Stomach (tissue), 9 donors: ENCODE results near the gene RC3H2. TPM values are rescaled to one million over a fixed set of nuclear protein-coding genes. Genes with fewer than 3 reads are reported as not detected.
A peak's percentile ranks its signal among the peaks of the same experiment; 100 is the strongest.

Experiments used
- DNase-seq, 2 donors: peaks; one replicate each; pipeline versions ENCODE4 v3.0.0 to v3.0.0-alpha.2; 2013 to 2019
- H3K27ac ChIP-seq, 5 donors: fragments of 200-600 bp in 4 of 5; sonication (generic) in 4 of 5; one replicate each; pipeline ENCODE4 v1.5.1; 2013 to 2019; ENCODE audit warnings: mild to moderate bottlenecking in 1 of 5, moderate library complexity in 1 of 5
- H3K27me3 ChIP-seq, 3 donors: fragments of 200-600 bp; sonication (generic); one replicate each; pipeline ENCODE4 v1.5.1; 2017 to 2019; ENCODE audit warnings: mixed run types in 1 of 3
- H3K36me3 ChIP-seq, 4 donors: fragments of 200-600 bp; sonication (generic); 1 replicate in 3 of 4; 2 replicates in 1 of 4; pipeline ENCODE4 v1.5.1; 2016 to 2019
- H3K4me1 ChIP-seq, 4 donors: fragments of 200-600 bp; sonication (generic); one replicate each; pipeline ENCODE4 v1.5.1; 2016 to 2019
- H3K4me3 ChIP-seq, 4 donors: fragments of 200-600 bp; sonication (generic) in 3 of 4; one replicate each; pipeline ENCODE4 v1.5.1; 2016 to 2019; ENCODE audit warnings: mild to moderate bottlenecking in 1 of 4
- H3K9me3 ChIP-seq, 4 donors: fragments of 200-600 bp; sonication (generic); one replicate each; pipeline ENCODE4 v1.5.1; 2016 to 2019
- EP300 ChIP-seq: sonication (generic); formaldehyde crosslinking; IDR thresholded peaks from one replicate; pipeline ENCODE4 v1.6.1; 2017; ENCODE audit warnings: antibody characterized with exemption
- POLR2A ChIP-seq, 4 donors: fragments of 450-650 bp; IDR thresholded peaks; one replicate each; pipeline ENCODE4 v1.6.1; 2016; ENCODE audit warnings: antibody characterized with exemption in 4 of 4, control low read depth in 2 of 4, mild to moderate bottlenecking in 1 of 4, moderate library complexity in 1 of 4
- POLR2AphosphoS5 ChIP-seq, 3 donors: sonication (generic); formaldehyde crosslinking; IDR thresholded peaks; one replicate each; pipeline ENCODE4 v1.6.1; 2016; ENCODE audit warnings: antibody characterized with exemption in 3 of 3
- WGBS, 5 donors: extraction: QIAGEN DNeasy Blood & Tissue Kit in 3 of 5; methylation state at CpG; one replicate each; pipeline versions ENCODE4 v1.1.5 to v1.1.7; 2013 to 2018; 5-methylcytosine and 5-hydroxymethylcytosine counted together
- intact Hi-C: fragments of 100-400 bp; cut with DNase I; formaldehyde crosslinking; loops from one replicate; pipeline ENCODE4 v1.15.1; 2023; ENCODE audit warnings: low total_unique reads
- polyA plus RNA-seq, 3 donors: library from polyadenylated mRNA; stranded (reverse); fragments of 200-250 nt; gene quantifications; one replicate each; pipeline ENCODE4 v1.2.3, GENCODE V29; 2013
- total RNA-seq, 5 donors: library from RNA; depleted of rRNA; stranded (reverse); fragments of >200 nt; gene quantifications; one replicate each; pipeline versions ENCODE4 v1.1.0 to v1.2.3, GENCODE V29; 2014 to 2016
- TF ChIP-seq, protein P1 (sequence below), 7 experiments: fragments of 450-650 bp in 4 of 7; fragments of 200-600 bp in 3 of 7; sonication (generic) in 3 of 7; IDR thresholded peaks; one replicate each; pipeline ENCODE4 v1.5.1; 2016 to 2019; ENCODE audit warnings: antibody characterized with exemption in 7 of 7, control low read depth in 2 of 7, mild to moderate bottlenecking in 1 of 7
- donor health status: healthy with polysubstance abuse.
- donor health status: Bipolar disorder and iron deficiency.
- donor health status: healthy.

RC3H2 gene
- total and polyA plus RNA-seq, 8 donors = 5.8 to 66.3 (median 22.3) TPM

DNA sequence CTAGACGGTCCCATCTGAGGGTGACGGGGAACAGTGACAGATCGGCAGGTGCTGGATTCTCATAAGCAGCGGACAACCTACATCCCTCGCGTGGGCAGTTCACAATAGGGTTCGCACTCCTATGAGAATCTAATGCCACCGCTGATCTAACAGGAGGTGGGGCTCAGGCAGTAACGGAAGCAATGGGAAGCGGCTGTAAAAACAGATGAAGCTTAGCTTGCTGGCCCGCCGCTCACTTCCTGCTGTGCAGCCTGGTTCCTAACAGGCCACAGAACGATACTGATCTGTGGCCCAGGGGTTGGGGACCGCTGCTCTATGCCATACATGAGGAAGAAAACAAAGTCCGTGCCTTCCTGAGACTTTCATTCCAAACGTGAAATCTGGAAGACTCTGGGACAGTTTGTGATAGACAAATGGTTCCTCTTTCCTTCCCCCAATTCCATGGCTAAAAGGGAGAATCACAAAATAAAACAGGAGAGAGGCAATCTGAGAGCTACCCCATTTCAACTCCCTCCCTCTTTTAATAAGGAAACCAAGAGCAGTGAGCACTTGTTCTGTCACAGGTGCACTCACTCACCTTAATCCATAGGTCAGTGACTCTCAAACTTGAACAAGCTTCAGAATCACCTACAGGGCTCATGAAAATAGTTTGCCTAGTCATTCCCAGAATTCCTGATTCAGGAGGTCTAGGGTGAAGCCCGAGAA is 88.8 kb downstream of the RC3H2 start:
- TF ChIP-seq, protein P1, sequence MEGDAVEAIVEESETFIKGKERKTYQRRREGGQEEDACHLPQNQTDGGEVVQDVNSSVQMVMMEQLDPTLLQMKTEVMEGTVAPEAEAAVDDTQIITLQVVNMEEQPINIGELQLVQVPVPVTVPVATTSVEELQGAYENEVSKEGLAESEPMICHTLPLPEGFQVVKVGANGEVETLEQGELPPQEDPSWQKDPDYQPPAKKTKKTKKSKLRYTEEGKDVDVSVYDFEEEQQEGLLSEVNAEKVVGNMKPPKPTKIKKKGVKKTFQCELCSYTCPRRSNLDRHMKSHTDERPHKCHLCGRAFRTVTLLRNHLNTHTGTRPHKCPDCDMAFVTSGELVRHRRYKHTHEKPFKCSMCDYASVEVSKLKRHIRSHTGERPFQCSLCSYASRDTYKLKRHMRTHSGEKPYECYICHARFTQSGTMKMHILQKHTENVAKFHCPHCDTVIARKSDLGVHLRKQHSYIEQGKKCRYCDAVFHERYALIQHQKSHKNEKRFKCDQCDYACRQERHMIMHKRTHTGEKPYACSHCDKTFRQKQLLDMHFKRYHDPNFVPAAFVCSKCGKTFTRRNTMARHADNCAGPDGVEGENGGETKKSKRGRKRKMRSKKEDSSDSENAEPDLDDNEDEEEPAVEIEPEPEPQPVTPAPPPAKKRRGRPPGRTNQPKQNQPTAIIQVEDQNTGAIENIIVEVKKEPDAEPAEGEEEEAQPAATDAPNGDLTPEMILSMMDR (IDR thresholded peaks at IDR 0.05) = no peak
- TF ChIP-seq POLR2A (IDR thresholded peaks at IDR 0.05) (no peak), POLR2AphosphoS5 (IDR thresholded peaks at IDR 0.05) (no peak), EP300 (no peak)
- WGBS, 5 donors = 73 to 79% (median 75%) methylated on average over 17 of the region's 17 CpGs
- Histone ChIP-seq H3K9me3 (no peaks in the 10 kb centered on the region), H3K4me1 (peaks cover 0 to 37% (median 10%) of the 10 kb centered on the region in 4 donors), H3K27ac (peak overlapping the region in 4 of 5 donors; percentile 14 to 57 (median 33)), H3K4me3 (no peak overlapping the region), H3K36me3 (peaks cover 4 to 49% (median 39%) of the 10 kb centered on the region in 4 donors), H3K27me3 (no peaks in the 10 kb centered on the region)
- intact Hi-C loops = no loop called here
- DNase-seq = peak in 1 of 2 donors; percentile 67

- peaks cover 4 to 46% (median 35%) of the 10 kb centered on the region in 4 donors for H3K36me3 ChIP-seq
- H3K27ac ChIP-seq = peak overlapping the region in 2 of 5 donors; percentile 32 to 57
- no peak for DNase-seq
- intact Hi-C loops = no loop called here
- peaks cover 0 to 29% (median 7%) of the 10 kb centered on the region in 4 donors for H3K4me1 ChIP-seq
- no peaks in the 10 kb centered on the region for H3K9me3 ChIP-seq
- TF ChIP-seq POLR2A (IDR thresholded peaks at IDR 0.05) (no peak), POLR2AphosphoS5 (IDR thresholded peaks at IDR 0.05) (no peak), EP300 (no peak)
- TF ChIP-seq, protein P1 (IDR thresholded peaks at IDR 0.05) = no peak
- H3K27me3 ChIP-seq = no peaks in the 10 kb centered on the region
- H3K4me3 ChIP-seq = no peak overlapping the region
These were observed 89.6 kb downstream of the RC3H2 start for GRCh38 chr9:122815544-122815943.

DNA sequence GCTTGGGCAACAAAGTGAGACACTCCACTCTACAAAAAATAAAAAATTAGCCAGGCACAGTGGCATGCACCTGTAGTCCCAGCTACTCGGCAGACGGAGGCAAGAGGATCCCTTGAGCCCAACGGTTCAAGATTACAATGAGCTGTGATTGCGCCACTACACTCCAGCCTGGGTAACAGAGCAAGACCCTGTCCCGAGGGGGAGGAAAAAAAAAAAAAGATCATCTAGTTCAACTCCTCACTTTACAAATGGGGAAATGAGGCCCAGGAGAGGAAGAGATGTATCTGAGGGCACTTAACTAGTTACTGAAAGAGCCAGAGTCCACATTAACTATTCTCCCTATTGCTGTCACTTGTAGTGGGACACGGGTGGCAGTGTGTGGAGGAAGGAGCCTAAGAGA is 90.6 kb downstream of the RC3H2 start:
- Histone ChIP-seq H3K27me3 (no peaks in the 10 kb centered on the region), H3K36me3 (peaks cover 0 to 36% (median 27%) of the 10 kb centered on the region in 4 donors), H3K9me3 (no peaks in the 10 kb centered on the region), H3K4me1 (peaks cover 0 to 29% (median 8%) of the 10 kb centered on the region in 4 donors), H3K27ac (no peak overlapping the region), H3K4me3 (no peak overlapping the region)
- TF ChIP-seq EP300 (no peak), POLR2AphosphoS5 (IDR thresholded peaks at IDR 0.05) (no peak), POLR2A (IDR thresholded peaks at IDR 0.05) (no peak)
- TF ChIP-seq, protein P1 (IDR thresholded peaks at IDR 0.05) = no peak
- 68 to 79% (median 73%) methylated on average over 6 of the region's 6 CpGs for WGBS, 5 donors
- intact Hi-C loops = loop anchor here (5.0 kb wide), 1 partner anchor 352 kb away; no protein-coding TSS in a partner anchor
- no peak for DNase-seq

GRCh38 chr9:122812736-122813135 is 92.4 kb downstream of the RC3H2 start:
- WGBS, 5 donors = 51 to 75% (median 65%) methylated on average over 4 of the region's 4 CpGs
- TF ChIP-seq EP300 = no peak
- no peak for TF ChIP-seq POLR2AphosphoS5 (IDR thresholded peaks at IDR 0.05)
- no peak for TF ChIP-seq POLR2A (IDR thresholded peaks at IDR 0.05)
- TF ChIP-seq, protein P1 (IDR thresholded peaks at IDR 0.05) = no peak
- DNase-seq = no peak
- no peak overlapping the region for H3K27ac ChIP-seq
- H3K27me3 ChIP-seq = no peaks in the 10 kb centered on the region
- H3K36me3 ChIP-seq = peaks cover 0 to 30% (median 22%) of the 10 kb centered on the region in 4 donors
- peaks cover 0 to 29% (median 11%) of the 10 kb centered on the region in 4 donors for H3K4me1 ChIP-seq
- H3K9me3 ChIP-seq = no peaks in the 10 kb centered on the region
- H3K4me3 ChIP-seq = no peak overlapping the region
- intact Hi-C loops = loop anchor here (5.0 kb wide), 1 partner anchor 350 kb away; no protein-coding TSS in a partner anchor
